Measurements from ENCODE around the gene PTPRE.

DNA sequence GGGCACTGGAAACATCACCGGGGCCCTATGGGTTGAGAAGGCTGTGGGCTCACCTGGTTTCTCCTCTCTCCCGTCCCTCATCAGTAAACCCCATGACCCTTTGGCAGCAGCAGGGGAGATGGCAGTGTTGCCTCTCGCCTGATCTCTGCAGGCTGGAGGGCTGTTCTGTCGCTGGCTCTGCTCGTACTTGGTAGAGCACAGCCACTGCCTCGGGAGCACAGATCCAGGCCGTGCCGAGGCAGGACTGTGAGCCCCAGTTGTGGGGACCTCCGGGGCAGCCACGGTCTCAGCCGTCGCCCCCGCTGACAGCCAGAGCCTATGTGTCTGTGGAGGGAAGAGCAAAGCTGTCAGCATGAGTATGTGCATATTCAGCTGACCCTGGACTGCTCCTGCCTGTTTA, 94.9 kb downstream of the PTPRE start:
- TF ChIP-seq, protein P1, sequence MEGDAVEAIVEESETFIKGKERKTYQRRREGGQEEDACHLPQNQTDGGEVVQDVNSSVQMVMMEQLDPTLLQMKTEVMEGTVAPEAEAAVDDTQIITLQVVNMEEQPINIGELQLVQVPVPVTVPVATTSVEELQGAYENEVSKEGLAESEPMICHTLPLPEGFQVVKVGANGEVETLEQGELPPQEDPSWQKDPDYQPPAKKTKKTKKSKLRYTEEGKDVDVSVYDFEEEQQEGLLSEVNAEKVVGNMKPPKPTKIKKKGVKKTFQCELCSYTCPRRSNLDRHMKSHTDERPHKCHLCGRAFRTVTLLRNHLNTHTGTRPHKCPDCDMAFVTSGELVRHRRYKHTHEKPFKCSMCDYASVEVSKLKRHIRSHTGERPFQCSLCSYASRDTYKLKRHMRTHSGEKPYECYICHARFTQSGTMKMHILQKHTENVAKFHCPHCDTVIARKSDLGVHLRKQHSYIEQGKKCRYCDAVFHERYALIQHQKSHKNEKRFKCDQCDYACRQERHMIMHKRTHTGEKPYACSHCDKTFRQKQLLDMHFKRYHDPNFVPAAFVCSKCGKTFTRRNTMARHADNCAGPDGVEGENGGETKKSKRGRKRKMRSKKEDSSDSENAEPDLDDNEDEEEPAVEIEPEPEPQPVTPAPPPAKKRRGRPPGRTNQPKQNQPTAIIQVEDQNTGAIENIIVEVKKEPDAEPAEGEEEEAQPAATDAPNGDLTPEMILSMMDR (IDR thresholded peaks at IDR 0.05) = no peak
- TF ChIP-seq EP300 (IDR thresholded peaks at IDR 0.05) (no peak), POLR2A (IDR thresholded peaks at IDR 0.05) (no peak)
